SK-N-SH (cell line): ENCODE results near the gene ETS1.

Experiments
- CTCF ChIP-seq: fragments of 200-600 bp; sonication (generic); IDR thresholded peaks from 2 replicates; pipeline ENCODE4 v1.6.1; 2017; ENCODE audit warnings: antibody characterized with exemption, mild to moderate bottlenecking, moderate library complexity
- EZH2phosphoT487 ChIP-seq: fragments of 200-600 bp; sonication (generic); IDR thresholded peaks from 2 replicates; pipeline ENCODE4 v1.6.1; 2017; ENCODE audit warnings: low read depth, mixed run types, mild to moderate bottlenecking, antibody characterized with exemption, moderate library complexity, borderline replicate concordance
- GATA2 ChIP-seq: sonication (generic); formaldehyde crosslinking; IDR thresholded peaks from 2 replicates; pipeline ENCODE4 v1.5.0; 2020; ENCODE audit warnings: mild to moderate bottlenecking, missing genetic modification reagents
- MAX ChIP-seq: IDR thresholded peaks from 2 replicates; pipeline ENCODE4 v1.4.0; 2012; ENCODE audit warnings: low read depth
- POLR2AphosphoS5 ChIP-seq: IDR thresholded peaks from 2 replicates; pipeline ENCODE4 v1.6.1; 2012; ENCODE audit warnings: low read depth, low read length
- RCOR1 ChIP-seq: fragments of 150-350 bp; IDR thresholded peaks from 2 replicates; pipeline ENCODE4 v1.6.1; 2017; ENCODE audit warnings: antibody characterized with exemption, low read length
- REST ChIP-seq: IDR thresholded peaks from 2 replicates; pipeline ENCODE4 v1.6.1; 2012; ENCODE audit warnings: mild to moderate bottlenecking, low read depth, low read length, moderate library complexity
- RFX5 ChIP-seq: IDR thresholded peaks from 2 replicates; pipeline ENCODE4 v1.6.1; 2012; ENCODE audit warnings: mild to moderate bottlenecking, improper control_type of control experiment, low read length
- SIN3A ChIP-seq: IDR thresholded peaks from 2 replicates; pipeline ENCODE4 v1.6.1; 2012; ENCODE audit warnings: low read depth, mild to moderate bottlenecking, low read length, moderate library complexity, borderline replicate concordance
- SMC3 ChIP-seq: IDR thresholded peaks from 2 replicates; pipeline ENCODE4 v1.6.1; 2012; ENCODE audit warnings: low read depth, low read length, improper control_type of control experiment
- TAF1 ChIP-seq: IDR thresholded peaks from 2 replicates; pipeline ENCODE4 v1.6.1; 2012; ENCODE audit warnings: low read depth, mild to moderate bottlenecking, low read length, moderate library complexity, borderline replicate concordance

- TF ChIP-seq RCOR1 (no peak), GATA2 (CRISPR knock-in tag) (no peak), POLR2AphosphoS5 (no peak), CTCF (no peak), TAF1 (no peak), SMC3 (no peak), SIN3A (no peak), MAX (no peak), RFX5 (no peak), EZH2phosphoT487 (no peak), REST (no peak)
Measured at GRCh38 chr11:128412847-128413791, 174.2 kb downstream of the ETS1 start.
